ENCODE measurements around the gene TSHZ1.

The TSHZ1 gene

GRCh38 chr18:75282746-75283145 is 72.1 kb downstream of the TSHZ1 start:
- TF ChIP-seq POLR2AphosphoS5 (IDR thresholded peaks at IDR 0.05; ENCODE audit: low read depth, low read length) (no peak), FOXP2 (optimal IDR thresholded peaks at IDR 0.05; ENCODE audit: borderline replicate concordance, extremely low read depth, extremely low read length, insufficient read depth) (no peak), TAF1 (IDR thresholded peaks at IDR 0.05; ENCODE audit: borderline replicate concordance, insufficient read depth, low read length) (no peak), SIN3A (IDR thresholded peaks at IDR 0.05; ENCODE audit: borderline replicate concordance, insufficient read depth, low read length) (no peak)
- TF ChIP-seq, protein P1, sequence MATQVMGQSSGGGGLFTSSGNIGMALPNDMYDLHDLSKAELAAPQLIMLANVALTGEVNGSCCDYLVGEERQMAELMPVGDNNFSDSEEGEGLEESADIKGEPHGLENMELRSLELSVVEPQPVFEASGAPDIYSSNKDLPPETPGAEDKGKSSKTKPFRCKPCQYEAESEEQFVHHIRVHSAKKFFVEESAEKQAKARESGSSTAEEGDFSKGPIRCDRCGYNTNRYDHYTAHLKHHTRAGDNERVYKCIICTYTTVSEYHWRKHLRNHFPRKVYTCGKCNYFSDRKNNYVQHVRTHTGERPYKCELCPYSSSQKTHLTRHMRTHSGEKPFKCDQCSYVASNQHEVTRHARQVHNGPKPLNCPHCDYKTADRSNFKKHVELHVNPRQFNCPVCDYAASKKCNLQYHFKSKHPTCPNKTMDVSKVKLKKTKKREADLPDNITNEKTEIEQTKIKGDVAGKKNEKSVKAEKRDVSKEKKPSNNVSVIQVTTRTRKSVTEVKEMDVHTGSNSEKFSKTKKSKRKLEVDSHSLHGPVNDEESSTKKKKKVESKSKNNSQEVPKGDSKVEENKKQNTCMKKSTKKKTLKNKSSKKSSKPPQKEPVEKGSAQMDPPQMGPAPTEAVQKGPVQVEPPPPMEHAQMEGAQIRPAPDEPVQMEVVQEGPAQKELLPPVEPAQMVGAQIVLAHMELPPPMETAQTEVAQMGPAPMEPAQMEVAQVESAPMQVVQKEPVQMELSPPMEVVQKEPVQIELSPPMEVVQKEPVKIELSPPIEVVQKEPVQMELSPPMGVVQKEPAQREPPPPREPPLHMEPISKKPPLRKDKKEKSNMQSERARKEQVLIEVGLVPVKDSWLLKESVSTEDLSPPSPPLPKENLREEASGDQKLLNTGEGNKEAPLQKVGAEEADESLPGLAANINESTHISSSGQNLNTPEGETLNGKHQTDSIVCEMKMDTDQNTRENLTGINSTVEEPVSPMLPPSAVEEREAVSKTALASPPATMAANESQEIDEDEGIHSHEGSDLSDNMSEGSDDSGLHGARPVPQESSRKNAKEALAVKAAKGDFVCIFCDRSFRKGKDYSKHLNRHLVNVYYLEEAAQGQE (IDR thresholded peaks at IDR 0.05; ENCODE audit: insufficient read depth in 1 of 2, low read depth in 2 of 2, low read length in 2 of 2), result no peak

GRCh38 chr18:75283731-75284130 is 73.1 kb downstream of the TSHZ1 start:
- TF ChIP-seq TAF1 (IDR thresholded peaks at IDR 0.05; ENCODE audit: borderline replicate concordance, insufficient read depth, low read length), result no peak
- TF ChIP-seq FOXP2 (optimal IDR thresholded peaks at IDR 0.05; ENCODE audit: borderline replicate concordance, extremely low read depth, extremely low read length, insufficient read depth), result no peak
- no peak for TF ChIP-seq POLR2AphosphoS5 (IDR thresholded peaks at IDR 0.05; ENCODE audit: low read depth, low read length)
- TF ChIP-seq SIN3A (IDR thresholded peaks at IDR 0.05; ENCODE audit: borderline replicate concordance, insufficient read depth, low read length), result no peak
- TF ChIP-seq, protein P1 (IDR thresholded peaks at IDR 0.05; ENCODE audit: insufficient read depth in 1 of 2, low read depth in 2 of 2, low read length in 2 of 2), result no peak

DNA sequence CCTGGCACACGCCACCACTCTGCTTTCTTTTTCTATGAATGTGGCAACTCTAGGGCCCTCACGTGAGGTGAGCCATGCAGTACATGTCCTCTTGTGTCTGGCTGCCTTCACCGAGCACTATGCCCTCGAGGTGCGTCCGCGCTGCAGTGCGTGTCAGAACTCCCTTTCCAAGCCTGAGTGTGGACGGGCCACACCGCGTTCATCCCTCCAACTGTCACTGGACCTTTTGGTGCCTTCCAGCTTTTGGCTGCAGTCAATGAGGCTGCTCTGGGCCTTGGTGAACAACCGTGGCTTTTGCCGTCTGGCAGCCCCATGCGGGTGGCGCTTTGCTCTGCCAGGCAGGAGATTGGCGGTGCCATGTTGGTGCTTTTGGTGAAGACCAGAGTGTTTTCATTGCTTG is 74.0 kb downstream of the TSHZ1 start:
- TF ChIP-seq SIN3A (IDR thresholded peaks at IDR 0.05; ENCODE audit: borderline replicate concordance, insufficient read depth, low read length) (no peak), TAF1 (IDR thresholded peaks at IDR 0.05; ENCODE audit: borderline replicate concordance, insufficient read depth, low read length) (no peak), POLR2AphosphoS5 (IDR thresholded peaks at IDR 0.05; ENCODE audit: low read depth, low read length) (no peak), FOXP2 (optimal IDR thresholded peaks at IDR 0.05; ENCODE audit: borderline replicate concordance, extremely low read depth, extremely low read length, insufficient read depth) (no peak)
- TF ChIP-seq, protein P1 (IDR thresholded peaks at IDR 0.05; ENCODE audit: insufficient read depth in 1 of 2, low read depth in 2 of 2, low read length in 2 of 2), result no peak

- no peak for TF ChIP-seq SIN3A (IDR thresholded peaks at IDR 0.05; ENCODE audit: borderline replicate concordance, insufficient read depth, low read length)
- TF ChIP-seq POLR2AphosphoS5 (IDR thresholded peaks at IDR 0.05; ENCODE audit: low read depth, low read length), result no peak
Measured at GRCh38 chr18:75285876-75286275, 75.3 kb downstream of the TSHZ1 start.

- TF ChIP-seq POLR2AphosphoS5 (IDR thresholded peaks at IDR 0.05; ENCODE audit: low read depth, low read length) (no peak), FOXP2 (optimal IDR thresholded peaks at IDR 0.05; ENCODE audit: borderline replicate concordance, extremely low read depth, extremely low read length, insufficient read depth) (no peak), TAF1 (IDR thresholded peaks at IDR 0.05; ENCODE audit: borderline replicate concordance, insufficient read depth, low read length) (no peak), SIN3A (IDR thresholded peaks at IDR 0.05; ENCODE audit: borderline replicate concordance, insufficient read depth, low read length) (no peak)
- TF ChIP-seq, protein P1 (IDR thresholded peaks at IDR 0.05; ENCODE audit: insufficient read depth in 1 of 2, low read depth in 2 of 2, low read length in 2 of 2), result no peak
Measured at GRCh38 chr18:75287006-75287405, 76.4 kb downstream of the TSHZ1 start.
